GM12878 (cell line): ENCODE results near the gene CLDN17.

Experiments used
- CTCF ChIP-seq, 3 experiments: IDR thresholded peaks in 2 of 3; conservative IDR thresholded peaks in 1 of 3; 2 replicates each; pipeline ENCODE4 v1.5.1; 2011; ENCODE audit warnings: low read depth in 3 of 3, low read length in 3 of 3, mild to moderate bottlenecking in 3 of 3, control low read depth in 2 of 3, moderate library complexity in 2 of 3, inconsistent platforms in 1 of 3, mixed read lengths in 1 of 3; ENCODE audit not compliant: control insufficient read depth in 2 of 3, insufficient read depth in 1 of 3; ENCODE audit errors: extremely low read depth in 1 of 3
- PBX3 ChIP-seq: IDR thresholded peaks from 2 replicates; pipeline ENCODE4 v1.6.1; 2011; ENCODE audit warnings: mild to moderate bottlenecking, low read depth, low read length, moderate library complexity; ENCODE audit not compliant: insufficient replicate concordance
- POLR2A ChIP-seq: IDR thresholded peaks from 2 replicates; pipeline ENCODE4 v1.6.1; 2011; ENCODE audit warnings: low read depth, mild to moderate bottlenecking, low read length
- STAT3 ChIP-seq: IDR thresholded peaks from 2 replicates; pipeline ENCODE4 v1.6.1; 2011; ENCODE audit warnings: low read depth, low read length, improper control_type of control experiment
- TAF1 ChIP-seq: IDR thresholded peaks from 2 replicates; pipeline ENCODE4 v1.6.1; 2011; ENCODE audit warnings: mild to moderate bottlenecking, low read depth, low read length, borderline replicate concordance
- TCF12 ChIP-seq: IDR thresholded peaks from 2 replicates; pipeline ENCODE4 v1.6.1; 2011; ENCODE audit warnings: low read depth, mild to moderate bottlenecking, low read length
- TF ChIP-seq, protein P1 (sequence below): IDR thresholded peaks from 2 replicates; pipeline ENCODE4 v1.6.1; 2011; ENCODE audit warnings: low read depth, mild to moderate bottlenecking, low read length, moderate library complexity, borderline replicate concordance; ENCODE audit errors: extremely low read depth

GRCh38 chr21:30138483-30138882, 28.1 kb downstream of the CLDN17 start:
- no peak for TF ChIP-seq STAT3
- TF ChIP-seq TAF1, result no peak
- TF ChIP-seq CTCF (IDR thresholded peaks at IDR 0.05 in 2 of 3, conservative IDR thresholded peaks at IDR 0.05 in 1 of 3; ENCODE audit: control insufficient read depth in 2 of 3, extremely low read depth in 1 of 3, insufficient read depth in 1 of 3, low read depth in 3 of 3, low read length in 3 of 3), result no peak
- no peak for TF ChIP-seq TCF12
- no peak for TF ChIP-seq POLR2A
- TF ChIP-seq PBX3, result no peak
- TF ChIP-seq, protein P1, sequence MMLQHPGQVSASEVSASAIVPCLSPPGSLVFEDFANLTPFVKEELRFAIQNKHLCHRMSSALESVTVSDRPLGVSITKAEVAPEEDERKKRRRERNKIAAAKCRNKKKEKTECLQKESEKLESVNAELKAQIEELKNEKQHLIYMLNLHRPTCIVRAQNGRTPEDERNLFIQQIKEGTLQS, result no peak
